ENCODE data around the gene CAMTA1.

The CAMTA1 gene

DNA sequence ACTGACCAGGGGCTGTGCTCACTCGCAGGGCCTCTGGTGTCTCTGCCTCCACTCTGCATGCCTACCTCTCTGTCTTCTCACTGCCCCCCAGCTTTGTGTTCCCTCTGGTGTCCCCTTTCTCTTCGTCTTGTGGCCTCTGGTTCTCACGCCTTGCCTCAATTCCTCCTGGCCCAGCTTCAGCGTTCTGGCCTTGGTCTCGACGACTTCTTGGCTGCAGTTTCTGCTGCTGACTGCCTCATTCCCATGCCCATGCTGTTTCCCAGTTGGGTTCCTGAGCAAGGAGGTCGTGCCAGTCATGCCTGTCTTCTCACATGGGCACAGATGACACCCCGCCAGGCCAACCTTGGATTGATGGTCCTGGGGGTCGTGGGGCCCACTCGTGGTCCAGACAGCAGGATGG lies 562.8 kb downstream of the CAMTA1 start:
- Histone ChIP-seq H4K20me1 (ENCODE audit: insufficient read depth, low read length) (no peaks in the 10 kb centered on the region), H3F3A (ENCODE audit: insufficient read depth, low read length) (no peaks in the 10 kb centered on the region), H3K27me3 (replicated peaks; ENCODE audit: insufficient read depth, low read length) (peaks cover 99% of the 10 kb centered on the region), H3K9ac (ENCODE audit: low read length) (no peak overlapping the region), H3K27ac (ENCODE audit: low read length) (no peak overlapping the region), H3K4me2 (ENCODE audit: low read depth, low read length) (no peak overlapping the region), H3K9me3 (replicated peaks; ENCODE audit: insufficient read depth, low read length) (no peaks in the 10 kb centered on the region), H3K9me2 (replicated peaks; ENCODE audit: insufficient read depth, low read length) (no peaks in the 10 kb centered on the region), H3K4me1 (ENCODE audit: low read length) (no peaks in the 10 kb centered on the region), H3K36me3 (replicated peaks; ENCODE audit: insufficient read depth, low read length) (no peaks in the 10 kb centered on the region), H3K79me2 (ENCODE audit: low read length) (no peaks in the 10 kb centered on the region), H3K4me3 (ENCODE audit: low read length) (no peak overlapping the region), H2AFZ (ENCODE audit: low read length) (no peak overlapping the region)
- TF ChIP-seq CTCF (IDR thresholded peaks at IDR 0.05; ENCODE audit: low read length) (no peak), EZH2 (optimal IDR thresholded peaks at IDR 0.05; ENCODE audit: low read depth, low read length) (no peak)
- no peak for DNase-seq

DNA sequence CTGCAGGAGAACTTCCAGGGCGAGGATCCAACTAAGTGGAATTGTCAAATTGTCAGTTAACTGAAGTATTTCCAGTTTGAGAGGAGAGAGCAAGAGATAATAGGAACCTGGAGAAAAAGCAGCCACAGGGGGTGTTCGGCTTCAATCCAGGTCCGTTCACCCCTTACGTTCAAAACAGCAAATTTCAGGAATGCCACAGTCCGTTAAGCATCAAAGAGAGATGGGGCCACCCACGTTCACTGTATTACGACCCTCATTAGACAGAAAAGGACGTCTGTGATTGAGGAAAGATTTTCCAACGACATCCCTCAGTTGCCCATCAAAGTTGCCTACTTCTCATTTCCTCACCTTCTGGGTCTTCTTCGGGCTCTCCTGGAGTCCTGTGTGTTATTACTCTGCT lies 563.3 kb downstream of the CAMTA1 start:
- Histone ChIP-seq H3K27me3 (replicated peaks; ENCODE audit: insufficient read depth, low read length) (peaks cover 99% of the 10 kb centered on the region), H3F3A (ENCODE audit: insufficient read depth, low read length) (no peaks in the 10 kb centered on the region), H3K36me3 (replicated peaks; ENCODE audit: insufficient read depth, low read length) (no peaks in the 10 kb centered on the region), H4K20me1 (ENCODE audit: insufficient read depth, low read length) (no peaks in the 10 kb centered on the region), H3K9me2 (replicated peaks; ENCODE audit: insufficient read depth, low read length) (no peaks in the 10 kb centered on the region), H3K27ac (ENCODE audit: low read length) (no peak overlapping the region), H3K9me3 (replicated peaks; ENCODE audit: insufficient read depth, low read length) (no peaks in the 10 kb centered on the region), H3K9ac (ENCODE audit: low read length) (no peak overlapping the region), H3K4me1 (ENCODE audit: low read length) (no peaks in the 10 kb centered on the region), H3K4me2 (ENCODE audit: low read depth, low read length) (no peak overlapping the region), H3K79me2 (ENCODE audit: low read length) (no peaks in the 10 kb centered on the region), H3K4me3 (ENCODE audit: low read length) (no peak overlapping the region), H2AFZ (ENCODE audit: low read length) (no peak overlapping the region)
- DNase-seq = no peak
- TF ChIP-seq EZH2 (optimal IDR thresholded peaks at IDR 0.05; ENCODE audit: low read depth, low read length) (no peak), CTCF (IDR thresholded peaks at IDR 0.05; ENCODE audit: low read length) (no peak), EZH2phosphoT487 (IDR thresholded peaks at IDR 0.05; ENCODE audit: low read length) (no peak)

DNA sequence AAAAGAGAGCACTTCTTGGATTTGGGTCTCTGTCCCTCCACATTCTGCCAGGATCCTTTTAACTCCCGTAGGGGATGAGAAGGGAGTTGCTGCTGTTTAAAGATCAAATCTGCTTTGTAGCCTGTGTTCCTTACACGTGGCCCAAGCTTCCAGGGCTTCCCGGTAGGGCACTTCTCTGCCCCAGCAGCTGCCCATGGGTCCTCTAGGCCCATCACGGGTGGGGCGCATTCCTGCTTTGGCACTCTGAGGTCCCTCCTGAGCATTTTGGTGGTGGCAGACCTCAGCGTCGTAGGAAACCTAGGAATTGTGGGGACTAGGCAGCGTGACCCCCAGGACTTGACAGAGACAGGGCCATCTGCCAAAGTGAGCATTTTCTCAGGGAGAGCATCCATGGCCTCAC lies 565.5 kb downstream of the CAMTA1 start:
- Histone ChIP-seq H3K36me3 (replicated peaks; ENCODE audit: insufficient read depth, low read length) (no peaks in the 10 kb centered on the region), H2AFZ (ENCODE audit: low read length) (no peak overlapping the region), H3K27ac (ENCODE audit: low read length) (no peak overlapping the region), H3K9ac (ENCODE audit: low read length) (no peak overlapping the region), H3K4me2 (ENCODE audit: low read depth, low read length) (no peak overlapping the region), H3K9me3 (replicated peaks; ENCODE audit: insufficient read depth, low read length) (no peaks in the 10 kb centered on the region), H3K4me1 (ENCODE audit: low read length) (no peaks in the 10 kb centered on the region), H3K27me3 (replicated peaks; ENCODE audit: insufficient read depth, low read length) (peaks cover 96% of the 10 kb centered on the region), H4K20me1 (ENCODE audit: insufficient read depth, low read length) (no peaks in the 10 kb centered on the region), H3K79me2 (ENCODE audit: low read length) (no peaks in the 10 kb centered on the region), H3K9me2 (replicated peaks; ENCODE audit: insufficient read depth, low read length) (no peaks in the 10 kb centered on the region), H3K4me3 (ENCODE audit: low read length) (no peak overlapping the region), H3F3A (ENCODE audit: insufficient read depth, low read length) (no peaks in the 10 kb centered on the region)
- DNase-seq = no peak
- no peak for TF ChIP-seq CTCF (IDR thresholded peaks at IDR 0.05; ENCODE audit: low read length)
- no peak for TF ChIP-seq EZH2 (optimal IDR thresholded peaks at IDR 0.05; ENCODE audit: low read depth, low read length)
- TF ChIP-seq EZH2phosphoT487 (IDR thresholded peaks at IDR 0.05; ENCODE audit: low read length) = no peak
